ENCODE data around the gene STXBP3.

GRCh38 chr1:108814343-108815125, 68.1 kb downstream of the STXBP3 start:
- TF ChIP-seq CTCF (IDR thresholded peaks at IDR 0.05; ENCODE audit: low read depth, low read length) (no peak), EZH2phosphoT487 (IDR thresholded peaks at IDR 0.05; ENCODE audit: low read depth) (no peak)

All from OCI-LY3 (cell line).